Activated CD8-positive, alpha-beta T cell treated with anti-CD3 and anti-CD28 coated beads, Interleukin-2, amount 10 ng/mL, durations not matched to agents 7 days and 5 days (primary cell): Measurements from ENCODE around the gene CDCA4. TPM values are rescaled to one million over a fixed set of nuclear protein-coding genes. Genes with fewer than 3 reads are reported as not detected.
"Not testable (repeated sequence)": the region's sequence is repeated elsewhere in the genome, so short reads cannot be mapped to it uniquely, and the experiment has no call there.

Source experiments
- ATAC-seq: fragments of 150-1000 bp; cut with Tn5 transposase; one replicate; pipeline ENCODE4 v1.10.0; 2021; ENCODE audit warnings: moderate library complexity
- CTCF ChIA-PET: fragments of 350-600 bp; sonication (Branson Sonifier 250); formaldehyde crosslinking; loops from one replicate; lab custom pipeline; 2021; ENCODE audit warnings: antibody characterized with exemption; lab: Charles Lee
- POLR2A ChIA-PET: fragments of 350-600 bp; sonication (Branson Sonifier 250); formaldehyde crosslinking; loops from one replicate; lab custom pipeline; 2021; ENCODE audit warnings: antibody characterized with exemption; lab: Charles Lee
- DNase-seq: peaks from one replicate; pipeline ENCODE4 v3.0.0-alpha.2; 2020
- H3K27ac Mint-ChIP-seq: one replicate; pipeline ENCODE4 v1.8.0; 2021; ENCODE audit warnings: mild to moderate bottlenecking, mixed read lengths
- H3K27me3 Mint-ChIP-seq: one replicate; pipeline ENCODE4 v1.8.0; 2021; ENCODE audit warnings: low read depth, mixed read lengths
- H3K36me3 Mint-ChIP-seq: one replicate; pipeline ENCODE4 v1.8.0; 2021; ENCODE audit warnings: low read depth, mixed read lengths
- H3K4me1 Mint-ChIP-seq: one replicate; pipeline ENCODE4 v1.8.0; 2021; ENCODE audit warnings: low read depth, mixed read lengths
- H3K4me3 Mint-ChIP-seq: one replicate; pipeline ENCODE4 v1.8.0; 2021; ENCODE audit warnings: mild to moderate bottlenecking, mixed read lengths
- H3K9me3 Mint-ChIP-seq: one replicate; pipeline ENCODE4 v1.8.0; 2022; ENCODE audit warnings: mixed read lengths; ENCODE audit not compliant: insufficient read depth
- total RNA-seq, 2 experiments: library from RNA; stranded (reverse); gene quantifications; one replicate each; pipeline ENCODE4 v1.2.3, GENCODE V29; 2021

Gene CDCA4
- total RNA-seq, 2 experiments from 2014 or later: 59.9 to 62.3 TPM

- POLR2A ChIA-PET: interaction anchor here (0.8 to 3.4 kb wide), 4 partner anchors 12 to 237 kb away, joined by 3 to 66 read pairs (median 15); partner anchors contain the start of gene BRF1
Measured at GRCh38 chr14:105064001-105064400, 43.1 kb upstream of the CDCA4 start.

GRCh38 chr14:105063506-105063905 lies 42.6 kb upstream of the CDCA4 start:
- Mint-ChIP-seq H3K36me3 (peaks cover 36% of the 10 kb centered on the region), H3K4me3 (peak overlapping the region; percentile 88)
- CTCF ChIA-PET: interaction anchor here (0.8 to 12.2 kb wide), 3 partner anchors 11 to 25 kb away, joined by 4 to 134 read pairs (median 92); no protein-coding TSS in a partner anchor

More at GRCh38 chr14:105064001-105064400, 43.1 kb upstream of the CDCA4 start:
- peaks cover 35% of the 10 kb centered on the region for H3K36me3 Mint-ChIP-seq
- no peaks in the 10 kb centered on the region for H3K9me3 Mint-ChIP-seq
- no peaks in the 10 kb centered on the region for H3K27me3 Mint-ChIP-seq
- ATAC-seq: no peak
- H3K27ac Mint-ChIP-seq: peak overlapping the region; percentile 94
- CTCF ChIA-PET: interaction anchor here (8.6 to 12.2 kb wide), 2 partner anchors 19 to 24 kb away, joined by 92 to 134 read pairs; no protein-coding TSS in a partner anchor
- DNase-seq: no peak
- H3K4me1 Mint-ChIP-seq: peaks cover 76% of the 10 kb centered on the region
- H3K4me3 Mint-ChIP-seq: peak overlapping the region; percentile 88

GRCh38 chr14:105063056-105063455 lies 42.2 kb upstream of the CDCA4 start:
- no peaks in the 10 kb centered on the region for H3K9me3 Mint-ChIP-seq
- DNase-seq (no peak), ATAC-seq (no peak)
- no peaks in the 10 kb centered on the region for H3K27me3 Mint-ChIP-seq
- H3K27ac Mint-ChIP-seq: peak overlapping the region; percentile 94
- H3K4me1 Mint-ChIP-seq: peaks cover 81% of the 10 kb centered on the region
- POLR2A ChIA-PET: interaction anchor here (0.6 to 2.1 kb wide), 4 partner anchors 12 to 1838 kb away, joined by 3 to 14 read pairs (median 6); no protein-coding TSS in a partner anchor
- peaks cover 39% of the 10 kb centered on the region for H3K36me3 Mint-ChIP-seq
- CTCF ChIA-PET: interaction anchor here (0.8 to 12.2 kb wide), 3 partner anchors 11 to 25 kb away, joined by 4 to 134 read pairs (median 92); no protein-coding TSS in a partner anchor
- H3K4me3 Mint-ChIP-seq: peak overlapping the region; percentile 88

More at GRCh38 chr14:105063506-105063905, 42.6 kb upstream of the CDCA4 start:
- ATAC-seq, H3K9me3 Mint-ChIP-seq, DNase-seq, H3K27me3 Mint-ChIP-seq: not testable (repeated sequence)
- H3K27ac Mint-ChIP-seq: peak overlapping the region; percentile 94
- H3K4me1 Mint-ChIP-seq: peaks cover 77% of the 10 kb centered on the region
- POLR2A ChIA-PET: interaction anchor here (1.5 to 3.4 kb wide), 2 partner anchors 12 to 229 kb away, joined by 3 to 66 read pairs; no protein-coding TSS in a partner anchor

- Mint-ChIP-seq H3K9me3 (no peaks in the 10 kb centered on the region), H3K4me1 (peaks cover 75% of the 10 kb centered on the region), H3K36me3 (peaks cover 41% of the 10 kb centered on the region), H3K4me3 (peak overlapping the region; percentile 88), H3K27me3 (no peaks in the 10 kb centered on the region), H3K27ac (peak overlapping the region; percentile 93)
- ATAC-seq (no peak), DNase-seq (no peak)
- POLR2A ChIA-PET: interaction anchor here (1.1 to 2.1 kb wide), 4 partner anchors 13 to 231 kb away, joined by 3 to 14 read pairs (median 4); no protein-coding TSS in a partner anchor
- CTCF ChIA-PET: interaction anchor here (1.3 to 12.2 kb wide), 4 partner anchors 9 to 26 kb away, joined by 3 to 134 read pairs (median 50); no protein-coding TSS in a partner anchor
Measured at GRCh38 chr14:105062048-105062433, 41.2 kb upstream of the CDCA4 start.

- Mint-ChIP-seq H3K4me3 (peak overlapping the region; percentile 88), H3K4me1 (peaks cover 71% of the 10 kb centered on the region), H3K36me3 (peaks cover 46% of the 10 kb centered on the region), H3K9me3 (no peaks in the 10 kb centered on the region), H3K27ac (peak overlapping the region; percentile 93), H3K27me3 (no peaks in the 10 kb centered on the region)
- ChIA-PET POLR2A (interaction anchor here (1.1 to 2.1 kb wide), 3 partner anchors 13 to 42 kb away, joined by 3 to 14 read pairs (median 4); no protein-coding TSS in a partner anchor), CTCF (interaction anchor here (1.3 to 12.2 kb wide), 4 partner anchors 10 to 27 kb away, joined by 3 to 134 read pairs (median 50); no protein-coding TSS in a partner anchor)
- ATAC-seq (peak; percentile 2), DNase-seq (peak; percentile 50)
Measured at GRCh38 chr14:105061428-105062047, 40.7 kb upstream of the CDCA4 start.

- Mint-ChIP-seq H3K9me3 (no peaks in the 10 kb centered on the region), H3K27ac (peak overlapping the region; percentile 93), H3K27me3 (no peaks in the 10 kb centered on the region), H3K4me3 (peak overlapping the region; percentile 88), H3K36me3 (peaks cover 50% of the 10 kb centered on the region), H3K4me1 (peaks cover 64% of the 10 kb centered on the region)
- POLR2A ChIA-PET: interaction anchor here (1.1 to 2.1 kb wide), 3 partner anchors 13 to 42 kb away, joined by 3 to 14 read pairs (median 4); no protein-coding TSS in a partner anchor
- DNase-seq (peak; percentile 66), ATAC-seq (peak; percentile 13)
- CTCF ChIA-PET: interaction anchor here (1.2 to 12.2 kb wide), 4 partner anchors 10 to 85 kb away, joined by 3 to 134 read pairs (median 50); no protein-coding TSS in a partner anchor
Measured at GRCh38 chr14:105060751-105061427, 40.0 kb upstream of the CDCA4 start.

GRCh38 chr14:105059925-105060565 lies 39.2 kb upstream of the CDCA4 start:
- ATAC-seq: no peak

GRCh38 chr14:105059035-105059924 lies 38.4 kb upstream of the CDCA4 start:
- Mint-ChIP-seq H3K9me3 (no peaks in the 10 kb centered on the region), H3K27ac (peak overlapping the region; percentile 93), H3K27me3 (no peaks in the 10 kb centered on the region), H3K4me3 (peak overlapping the region; percentile 88), H3K4me1 (peaks cover 54% of the 10 kb centered on the region), H3K36me3 (peaks cover 45% of the 10 kb centered on the region)
- ChIA-PET POLR2A (interaction anchor here (0.9 to 1.5 kb wide), 4 partner anchors 11 to 241 kb away, joined by 3 to 5 read pairs (median 3); partner anchors contain the start of genes BRF1 and CDCA4), CTCF (interaction anchor here (0.8 to 12.2 kb wide), 8 partner anchors 8 to 29 kb away, joined by 3 to 134 read pairs (median 4); no protein-coding TSS in a partner anchor)
- DNase-seq (peak; percentile 56), ATAC-seq (peak; percentile 16)

More at GRCh38 chr14:105059925-105060565, 39.2 kb upstream of the CDCA4 start:
- no peaks in the 10 kb centered on the region for H3K9me3 Mint-ChIP-seq
- H3K27ac Mint-ChIP-seq: peak overlapping the region; percentile 93
- H3K4me3 Mint-ChIP-seq: peak overlapping the region; percentile 88
- ChIA-PET CTCF (interaction anchor here (0.8 to 12.2 kb wide), 6 partner anchors 7 to 84 kb away, joined by 3 to 134 read pairs (median 3); no protein-coding TSS in a partner anchor), POLR2A (interaction anchor here (0.9 to 1.2 kb wide), 3 partner anchors 12 to 39 kb away, joined by 3 read pairs; partner anchors contain the start of gene CDCA4)
- H3K4me1 Mint-ChIP-seq: peaks cover 59% of the 10 kb centered on the region
- no peak for DNase-seq
- no peaks in the 10 kb centered on the region for H3K27me3 Mint-ChIP-seq
- H3K36me3 Mint-ChIP-seq: peaks cover 52% of the 10 kb centered on the region

- Mint-ChIP-seq H3K27ac (peak overlapping the region; percentile 93), H3K9me3 (no peaks in the 10 kb centered on the region), H3K4me1 (peaks cover 47% of the 10 kb centered on the region), H3K4me3 (no peak overlapping the region), H3K27me3 (no peaks in the 10 kb centered on the region), H3K36me3 (peaks cover 47% of the 10 kb centered on the region)
- no peak for DNase-seq
- POLR2A ChIA-PET: interaction anchor here (1.5 kb wide), 1 partner anchor 242 kb away, joined by 5 read pairs; the partner anchor contains the start of gene BRF1
- CTCF ChIA-PET: interaction anchor here (0.9 to 12.2 kb wide), 6 partner anchors 9 to 46 kb away, joined by 3 to 134 read pairs (median 6); no protein-coding TSS in a partner anchor
- no peak for ATAC-seq
Measured at GRCh38 chr14:105058521-105059034, 37.7 kb upstream of the CDCA4 start.
